A549 (cell line): ENCODE data around the gene UPK1A. TPM values are rescaled to one million over a fixed set of nuclear protein-coding genes. Genes with fewer than 3 reads are reported as not detected.
A peak's percentile ranks its signal among the peaks of the same experiment; 100 is the strongest.

Source experiments
- ATAC-seq, 2 experiments: fragments of 200-7000 bp in 1 of 2; fragments of >200 bp in 1 of 2; cut with Nextera tagmentation in 1 of 2; cut with Tn5 transposase in 1 of 2; 3 replicates each; pipeline versions ENCODE4 v1.8.0 to v1.9.1; 2018 to 2020; ENCODE audit warnings: mild to moderate bottlenecking in 1 of 2, moderate library complexity in 1 of 2
- CTCF ChIA-PET: fragments of 300-600 bp; sonication (Branson Sonifier 250); formaldehyde crosslinking; extraction: SDS; loops from one replicate; lab custom pipeline; 2021; ENCODE audit warnings: antibody characterized with exemption, inconsistent platforms; lab: Yijun Ruan, JAX
- POLR2A ChIA-PET: fragments of 350-600 bp; formaldehyde crosslinking; extraction: SDS; loops from one replicate; lab custom pipeline; 2021; ENCODE audit warnings: antibody characterized with exemption, inconsistent platforms; lab: Yijun Ruan, JAX
- DNase-seq, 2 experiments: peaks; one replicate each; pipeline versions ENCODE4 v3.0.0 to v3.0.0-alpha.2; 2011 to 2016; ENCODE audit warnings: low read depth in 1 of 2, low spot score in 1 of 2
- FAIRE-seq: peaks from 2 replicates; lab custom pipeline; 2011; peaks lifted over from hg19 to GRCh38; lab: Jason Lieb, UNC
- H3K27ac ChIP-seq, 2 experiments: fragments of >200 bp; sonication (Bioruptor Twin); formaldehyde crosslinking; 3 replicates each; pipeline ENCODE4 v1.5.1; 2016 to 2017
- H3K4me1 ChIP-seq: fragments of >200 bp; sonication (Bioruptor Twin); formaldehyde crosslinking; 3 replicates; pipeline ENCODE4 v1.6.1; 2016
- H3K4me2 ChIP-seq: fragments of >200 bp; sonication (Bioruptor Twin); formaldehyde crosslinking; 3 replicates; pipeline ENCODE4 v1.6.1; 2016
- H3K4me3 ChIP-seq: fragments of >200 bp; sonication (Bioruptor Twin); formaldehyde crosslinking; 3 replicates; pipeline ENCODE4 v1.5.1; 2016
- H3K9me3 ChIP-seq: fragments of >200 bp; sonication (Bioruptor Twin); formaldehyde crosslinking; 3 replicates; pipeline ENCODE4 v1.6.1; 2016
- ATOH8 ChIP-seq: fragments of 250-450 bp; sonication (Bioruptor Pico); IDR thresholded peaks from 2 replicates; pipeline ENCODE4 v1.5.0; 2020; ENCODE audit warnings: low read depth, mild to moderate bottlenecking, moderate library complexity
- ESRRA ChIP-seq: fragments of 150-350 bp; IDR thresholded peaks from 2 replicates; pipeline ENCODE4 v1.6.1; 2014; ENCODE audit warnings: mild to moderate bottlenecking, low read length, borderline replicate concordance
- FOSB ChIP-seq: fragments of 250-450 bp; sonication (Bioruptor Pico); IDR thresholded peaks from 2 replicates; pipeline ENCODE4 v1.5.0; 2020; ENCODE audit warnings: mild to moderate bottlenecking, moderate library complexity
- FOSL2 ChIP-seq, 2 experiments: fragments of 450-650 bp in 1 of 2; fragments of >200 bp in 1 of 2; sonication (Bioruptor Twin) in 1 of 2; formaldehyde crosslinking; IDR thresholded peaks; 2 replicates each; pipeline versions ENCODE4 v1.5.0 to v1.6.1; 2016 to 2020; ENCODE audit warnings: mild to moderate bottlenecking in 1 of 2, moderate library complexity in 1 of 2
- GATA3 ChIP-seq: IDR thresholded peaks from 2 replicates; pipeline ENCODE4 v1.6.1; 2012; ENCODE audit warnings: borderline replicate concordance
- HDAC2 ChIP-seq: fragments of 200-600 bp; sonication (generic); IDR thresholded peaks from 2 replicates; pipeline ENCODE4 v1.6.1; 2016
- HEYL ChIP-seq: fragments of 250-450 bp; sonication (Bioruptor Pico); IDR thresholded peaks from 2 replicates; pipeline ENCODE4 v1.8.0; 2021; ENCODE audit warnings: mild to moderate bottlenecking, moderate library complexity
- HOXB13 ChIP-seq: fragments of 250-450 bp; sonication (Bioruptor Pico); IDR thresholded peaks from 2 replicates; pipeline ENCODE4 v1.5.0; 2020; ENCODE audit warnings: low read depth, mild to moderate bottlenecking, moderate library complexity
- JUN ChIP-seq, 2 experiments: fragments of >200 bp; sonication (Bioruptor Twin); formaldehyde crosslinking; IDR thresholded peaks; 2 replicates in 1 of 2; 3 replicates in 1 of 2; pipeline ENCODE4 v1.6.1; 2016 to 2017
- MAFK ChIP-seq: fragments of 450-650 bp; IDR thresholded peaks from 2 replicates; pipeline ENCODE4 v1.6.1; 2014; ENCODE audit not compliant: partially characterized antibody
- MAZ ChIP-seq: fragments of 150-350 bp; IDR thresholded peaks from 2 replicates; pipeline ENCODE4 v1.6.1; 2014; ENCODE audit warnings: antibody characterized with exemption, low read depth, low read length, borderline replicate concordance
- MYC ChIP-seq: IDR thresholded peaks from 2 replicates; pipeline ENCODE4 v1.6.1; 2012; ENCODE audit warnings: mild to moderate bottlenecking, inconsistent platforms, low read length, improper control_type of control experiment, borderline replicate concordance
- NPAS2 ChIP-seq: fragments of 250-450 bp; sonication (Bioruptor Pico); IDR thresholded peaks from 2 replicates; pipeline ENCODE4 v1.8.0; 2022; ENCODE audit warnings: mild to moderate bottlenecking, moderate library complexity, borderline replicate concordance
- NR3C1 ChIP-seq: fragments of >200 bp; sonication (Bioruptor Twin); formaldehyde crosslinking; IDR thresholded peaks from 3 replicates; pipeline ENCODE4 v1.6.1; 2017
- PHF8 ChIP-seq: fragments of 200-600 bp; sonication (generic); IDR thresholded peaks from 2 replicates; pipeline ENCODE4 v1.6.1; 2016; ENCODE audit warnings: low read depth, mild to moderate bottlenecking, antibody characterized with exemption, moderate library complexity, borderline replicate concordance
- POLR2A ChIP-seq: IDR thresholded peaks from 2 replicates; pipeline ENCODE4 v1.6.1; 2012; ENCODE audit warnings: mild to moderate bottlenecking, low read length
- TP53 ChIP-seq: fragments of 250-450 bp; sonication (Bioruptor Pico); IDR thresholded peaks from 2 replicates; pipeline ENCODE4 v1.5.0; 2021; ENCODE audit warnings: mild to moderate bottlenecking, moderate library complexity
- WGBS: methylation state at CpG from one replicate; pipeline ENCODE4 v1.1.6; 2017; ENCODE audit errors: missing lambda C conversion rate; 5-methylcytosine and 5-hydroxymethylcytosine counted together
- polyA plus RNA-seq, 4 experiments: library from polyadenylated mRNA; depleted of rRNA in 3 of 4; stranded (reverse); fragments of >200 nt; fragmentation: RNase III in 1 of 4; extraction: RNeasy Plus Mini Kit Qiagen cat#74134 plus additional on column Dnase treatment in 1 of 4; gene quantifications; 2 replicates in 3 of 4; 3 replicates in 1 of 4; pipeline ENCODE4 v1.2.3, GENCODE V29; 2011 to 2017
- TF ChIP-seq, protein P1 (sequence below): fragments of >200 bp; sonication (Bioruptor Twin); formaldehyde crosslinking; IDR thresholded peaks from 3 replicates; pipeline ENCODE4 v1.5.1; 2016
- TF ChIP-seq, protein P2 (sequence below): IDR thresholded peaks from 2 replicates; pipeline ENCODE4 v1.6.1; 2012
- TF ChIP-seq, protein P3 (sequence below): IDR thresholded peaks from 2 replicates; pipeline ENCODE4 v1.6.1; 2012
- TF ChIP-seq, protein P4 (sequence below): fragments of >200 bp; sonication (Bioruptor Twin); formaldehyde crosslinking; IDR thresholded peaks from 3 replicates; pipeline ENCODE4 v1.6.1; 2016

The UPK1A gene
- polyA plus RNA-seq, 2 of the 4 experiments (the other 2 are of a cell fraction), result 0.44 to 0.78 TPM

DNA sequence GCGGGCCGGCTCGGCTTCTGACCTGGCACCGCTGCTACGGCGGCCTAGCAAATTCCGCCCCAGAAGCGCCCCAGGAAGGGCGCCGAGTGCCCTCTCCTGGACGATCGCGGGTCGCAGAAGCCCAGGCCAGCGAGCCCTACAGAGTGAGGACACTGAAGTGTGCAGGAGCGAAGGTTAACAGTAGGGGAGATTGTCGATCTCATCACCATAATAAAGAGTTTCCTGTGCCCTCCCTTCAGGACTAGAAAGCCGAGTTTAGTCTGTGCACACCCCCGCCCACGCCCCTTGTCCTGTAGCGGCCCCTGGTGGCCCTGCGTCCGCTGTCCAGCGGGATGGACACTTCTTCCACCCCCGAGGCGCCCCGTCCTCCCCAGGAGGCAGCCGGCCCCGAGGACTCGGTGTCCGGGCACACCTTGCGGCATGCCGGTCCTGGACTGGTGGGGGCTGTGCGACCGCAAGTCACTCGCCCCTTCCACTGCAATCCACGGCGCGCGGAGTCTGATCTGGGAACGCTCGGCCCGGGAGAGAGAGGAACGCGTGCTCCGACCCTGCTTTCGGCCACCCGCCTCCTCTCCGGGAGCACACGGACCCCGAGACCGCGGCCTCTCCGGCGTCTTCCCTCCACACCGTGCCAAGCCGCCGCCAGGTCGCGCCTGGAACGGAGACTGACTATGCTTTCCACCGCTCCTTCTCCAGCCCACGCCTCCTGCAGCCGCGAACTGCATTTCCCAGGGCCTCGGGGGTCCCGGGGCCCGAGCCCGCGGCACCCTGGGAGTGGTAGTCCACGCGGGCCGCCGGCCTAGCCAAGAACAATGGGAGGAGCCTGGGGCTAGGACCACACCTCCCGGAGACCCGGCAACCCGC, 50.7 kb downstream of the UPK1A start (continued):
- TF ChIP-seq, protein P1, sequence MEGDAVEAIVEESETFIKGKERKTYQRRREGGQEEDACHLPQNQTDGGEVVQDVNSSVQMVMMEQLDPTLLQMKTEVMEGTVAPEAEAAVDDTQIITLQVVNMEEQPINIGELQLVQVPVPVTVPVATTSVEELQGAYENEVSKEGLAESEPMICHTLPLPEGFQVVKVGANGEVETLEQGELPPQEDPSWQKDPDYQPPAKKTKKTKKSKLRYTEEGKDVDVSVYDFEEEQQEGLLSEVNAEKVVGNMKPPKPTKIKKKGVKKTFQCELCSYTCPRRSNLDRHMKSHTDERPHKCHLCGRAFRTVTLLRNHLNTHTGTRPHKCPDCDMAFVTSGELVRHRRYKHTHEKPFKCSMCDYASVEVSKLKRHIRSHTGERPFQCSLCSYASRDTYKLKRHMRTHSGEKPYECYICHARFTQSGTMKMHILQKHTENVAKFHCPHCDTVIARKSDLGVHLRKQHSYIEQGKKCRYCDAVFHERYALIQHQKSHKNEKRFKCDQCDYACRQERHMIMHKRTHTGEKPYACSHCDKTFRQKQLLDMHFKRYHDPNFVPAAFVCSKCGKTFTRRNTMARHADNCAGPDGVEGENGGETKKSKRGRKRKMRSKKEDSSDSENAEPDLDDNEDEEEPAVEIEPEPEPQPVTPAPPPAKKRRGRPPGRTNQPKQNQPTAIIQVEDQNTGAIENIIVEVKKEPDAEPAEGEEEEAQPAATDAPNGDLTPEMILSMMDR, result peak; percentile 100
- TF ChIP-seq POLR2A, result peak; percentile 74
- TF ChIP-seq HOXB13 (CRISPR knock-in tag), result 0 out of 2 replicates have a peak, but pooled peaks have one; percentile 30
- peak; percentile 47 for TF ChIP-seq TP53 (CRISPR knock-in tag)
- 0 out of 2 replicates have a peak, but pooled peaks have one; percentile 39 for TF ChIP-seq ESRRA
- TF ChIP-seq HDAC2, result no peak
- TF ChIP-seq, all 56 proteins: peak for 19

DNA sequence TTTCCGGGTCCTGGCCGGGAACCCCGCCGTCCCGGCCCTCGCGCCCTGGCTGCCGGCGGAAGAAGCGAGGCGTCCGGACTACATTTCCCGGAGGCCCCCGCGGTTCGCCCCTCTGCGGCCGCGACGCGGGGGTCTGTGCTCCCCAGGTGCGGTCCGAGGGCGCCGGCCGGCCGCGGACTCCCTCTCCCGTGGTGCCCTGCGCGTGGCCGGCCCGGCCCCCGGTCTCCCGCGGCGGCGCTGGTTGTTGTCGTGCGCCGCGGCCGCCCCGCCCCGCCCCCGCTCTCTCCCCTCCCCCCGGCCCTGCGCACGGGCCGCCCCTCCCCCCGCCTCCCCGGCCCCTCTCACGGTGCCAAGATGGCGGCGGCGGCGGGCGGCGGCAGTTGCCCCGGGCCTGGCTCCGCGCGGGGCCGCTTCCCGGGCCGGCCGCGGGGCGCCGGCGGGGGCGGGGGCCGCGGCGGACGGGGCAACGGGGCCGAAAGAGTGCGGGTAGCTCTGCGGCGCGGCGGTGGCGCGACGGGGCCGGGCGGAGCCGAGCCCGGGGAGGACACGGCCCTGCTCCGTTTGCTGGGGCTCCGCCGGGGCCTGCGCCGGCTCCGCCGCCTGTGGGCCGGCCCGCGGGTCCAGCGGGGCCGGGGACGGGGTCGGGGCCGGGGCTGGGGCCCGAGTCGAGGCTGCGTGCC, 51.5 kb downstream of the UPK1A start, which contains the start of gene KMT2B:
TSS of gene KMT2B (plus strand) at position 339 of the 680 bp plus-strand sequence. CDS start at position 355, 16 bp downstream.
- no peak for TF ChIP-seq FOSB (CRISPR knock-in tag)
- TF ChIP-seq, protein P2, sequence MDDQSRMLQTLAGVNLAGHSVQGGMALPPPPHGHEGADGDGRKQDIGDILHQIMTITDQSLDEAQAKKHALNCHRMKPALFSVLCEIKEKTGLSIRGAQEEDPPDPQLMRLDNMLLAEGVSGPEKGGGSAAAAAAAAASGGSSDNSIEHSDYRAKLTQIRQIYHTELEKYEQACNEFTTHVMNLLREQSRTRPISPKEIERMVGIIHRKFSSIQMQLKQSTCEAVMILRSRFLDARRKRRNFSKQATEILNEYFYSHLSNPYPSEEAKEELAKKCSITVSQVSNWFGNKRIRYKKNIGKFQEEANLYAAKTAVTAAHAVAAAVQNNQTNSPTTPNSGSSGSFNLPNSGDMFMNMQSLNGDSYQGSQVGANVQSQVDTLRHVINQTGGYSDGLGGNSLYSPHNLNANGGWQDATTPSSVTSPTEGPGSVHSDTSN, result 0 out of 2 replicates have a peak, but pooled peaks have one; percentile 7
- TF ChIP-seq JUN (IDR thresholded peaks at IDR 0.05), result peak; percentile 76 to 94; a peak in 4 of 5 replicates
- no peak for TF ChIP-seq HOXB13 (CRISPR knock-in tag)
- TF ChIP-seq, protein P3, sequence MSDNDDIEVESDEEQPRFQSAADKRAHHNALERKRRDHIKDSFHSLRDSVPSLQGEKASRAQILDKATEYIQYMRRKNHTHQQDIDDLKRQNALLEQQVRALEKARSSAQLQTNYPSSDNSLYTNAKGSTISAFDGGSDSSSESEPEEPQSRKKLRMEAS, result 0 out of 2 replicates have a peak, but pooled peaks have one; percentile 11
- TF ChIP-seq, protein P4, sequence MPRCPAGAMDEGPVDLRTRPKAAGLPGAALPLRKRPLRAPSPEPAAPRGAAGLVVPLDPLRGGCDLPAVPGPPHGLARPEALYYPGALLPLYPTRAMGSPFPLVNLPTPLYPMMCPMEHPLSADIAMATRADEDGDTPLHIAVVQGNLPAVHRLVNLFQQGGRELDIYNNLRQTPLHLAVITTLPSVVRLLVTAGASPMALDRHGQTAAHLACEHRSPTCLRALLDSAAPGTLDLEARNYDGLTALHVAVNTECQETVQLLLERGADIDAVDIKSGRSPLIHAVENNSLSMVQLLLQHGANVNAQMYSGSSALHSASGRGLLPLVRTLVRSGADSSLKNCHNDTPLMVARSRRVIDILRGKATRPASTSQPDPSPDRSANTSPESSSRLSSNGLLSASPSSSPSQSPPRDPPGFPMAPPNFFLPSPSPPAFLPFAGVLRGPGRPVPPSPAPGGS, result peak; percentile 96
- peak; percentile 18; the same call in 1 of the 2 replicates for TF ChIP-seq GATA3
- peak; percentile 36 for TF ChIP-seq MYC
- TF ChIP-seq MAZ, result 0 out of 2 replicates have a peak, but pooled peaks have one; percentile 23
- ChIA-PET POLR2A (interaction anchor here (1.2 to 1.5 kb wide), 4 partner anchors 15 to 30 kb away, joined by 3 to 7 read pairs (median 4); partner anchors contain the start of gene LIN37), CTCF (interaction anchor here (0.6 to 5.0 kb wide), 11 partner anchors 11 to 169 kb away, joined by 3 to 29 read pairs (median 5); partner anchors contain the start of genes PSENEN and U2AF1L4)
- ATAC-seq (peak in 1 of 2 experiments; percentile 3; a peak in 2 of 6 replicates), DNase-seq (peak; percentile 98 to 100), FAIRE-seq (no peak)
- H3K27ac ChIP-seq, result peak within 1 kb of the TSS; percentile 91 to 98
- peak within 1 kb of the TSS; percentile 98 for H3K4me2 ChIP-seq
- H3K4me1 ChIP-seq, result peaks cover 20% of the 10 kb centered on the region
- no peaks in the 10 kb centered on the region for H3K9me3 ChIP-seq
- under 1% methylated on average over 28 of the region's 109 CpGs for WGBS
- H3K4me3 ChIP-seq, result peak within 1 kb of the TSS; percentile 87

DNA sequence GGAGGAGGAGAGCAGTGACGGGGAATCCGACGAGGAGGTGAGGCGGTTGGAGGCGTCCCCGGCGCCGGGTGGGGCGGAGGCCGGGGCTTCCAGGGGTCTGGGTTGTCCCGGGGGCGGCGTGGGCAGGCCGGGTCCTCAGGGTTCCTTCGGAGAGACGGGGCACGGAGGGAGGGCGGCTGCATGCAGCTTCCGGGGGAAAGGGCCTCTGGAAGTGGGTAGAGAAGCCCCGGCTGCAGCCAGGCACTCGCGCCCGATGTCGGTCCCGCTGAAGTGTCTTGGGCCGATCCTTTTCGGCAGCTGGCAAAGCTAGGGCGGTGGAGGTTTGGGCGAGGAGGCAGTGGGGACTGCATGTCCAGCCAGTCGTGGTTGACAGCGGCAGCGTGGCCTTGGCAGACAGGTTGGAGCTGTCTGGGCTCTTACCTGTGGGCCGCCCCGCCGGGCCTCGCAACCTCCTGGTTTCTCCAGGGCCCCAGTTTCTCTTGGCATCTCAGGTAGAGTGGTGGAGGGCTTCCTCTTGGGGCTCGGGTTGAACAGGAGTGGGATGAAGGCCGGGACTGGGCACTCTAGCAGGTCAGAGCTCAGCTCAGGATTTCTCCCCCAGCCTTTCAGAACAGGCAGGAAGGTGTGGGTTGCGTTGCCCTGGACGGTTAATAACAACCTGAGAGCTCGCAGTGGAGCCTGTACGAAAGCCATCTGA, 52.2 kb downstream of the UPK1A start:
- Histone ChIP-seq H3K9me3 (no peaks in the 10 kb centered on the region), H3K4me2 (peak overlapping the region; percentile 98), H3K27ac (peak overlapping the region; percentile 91 to 98), H3K4me1 (peaks cover 20% of the 10 kb centered on the region), H3K4me3 (peak overlapping the region; percentile 87)
- ChIA-PET POLR2A (interaction anchor here (0.9 to 1.5 kb wide), 5 partner anchors 10 to 30 kb away, joined by 3 to 7 read pairs (median 4); partner anchors contain the start of gene LIN37), CTCF (interaction anchor here (0.6 to 5.0 kb wide), 11 partner anchors 10 to 170 kb away, joined by 3 to 29 read pairs (median 5); partner anchors contain the start of genes PSENEN and U2AF1L4)
- TF ChIP-seq PHF8 (no peak; the same call in 1 of the 2 replicates), HEYL (no peak), ESRRA (no peak), NR3C1 (no peak), ATOH8 (CRISPR knock-in tag) (no peak), MAFK (no peak), NPAS2 (no peak), FOSL2 (IDR thresholded peaks at IDR 0.05) (no peak), FOSL2 (CRISPR knock-in tag; IDR thresholded peaks at IDR 0.05) (no peak)
- no peak for FAIRE-seq
- under 1% methylated on average over 32 of the region's 42 CpGs for WGBS
- peak; percentile 40 to 50 for DNase-seq
- ATAC-seq, result peak in 1 of 2 experiments; percentile 1; a peak in 1 of 6 replicates
